HEK293T (cell line): ENCODE measurements around the gene B4GALT5.

Source experiments
- BHLHE40 ChIP-seq: fragments of 450-650 bp; IDR thresholded peaks from 2 replicates; pipeline ENCODE4 v1.6.1; 2016; ENCODE audit warnings: mild to moderate bottlenecking, moderate library complexity, borderline replicate concordance
- CTBP1 ChIP-seq: fragments of 450-650 bp; IDR thresholded peaks from 2 replicates; pipeline ENCODE4 v1.6.1; 2016; ENCODE audit warnings: borderline replicate concordance
- ELF4 ChIP-seq: fragments of 450-650 bp; IDR thresholded peaks from 2 replicates; pipeline ENCODE4 v1.6.1; 2017; ENCODE audit warnings: antibody characterized with exemption
- FOXK2 ChIP-seq: fragments of 450-650 bp; IDR thresholded peaks from 2 replicates; pipeline ENCODE4 v1.6.1; 2016; ENCODE audit warnings: mild to moderate bottlenecking
- FOXM1 ChIP-seq: fragments of 450-650 bp; IDR thresholded peaks from 2 replicates; pipeline ENCODE4 v1.6.1; 2017; ENCODE audit warnings: mild to moderate bottlenecking, borderline replicate concordance
- L3MBTL2 ChIP-seq: fragments of 450-650 bp; conservative IDR thresholded peaks from 2 replicates; pipeline ENCODE4 v1.6.1; 2016; ENCODE audit warnings: mild to moderate bottlenecking
- LEF1 ChIP-seq: fragments of 450-650 bp; IDR thresholded peaks from 2 replicates; pipeline ENCODE4 v1.6.1; 2017; ENCODE audit warnings: mild to moderate bottlenecking, borderline replicate concordance
- NFRKB ChIP-seq: fragments of 450-650 bp; IDR thresholded peaks from 2 replicates; pipeline ENCODE4 v1.6.1; 2016; ENCODE audit warnings: mild to moderate bottlenecking, moderate library complexity
- PKNOX1 ChIP-seq: fragments of 450-650 bp; IDR thresholded peaks from 2 replicates; pipeline ENCODE4 v1.6.1; 2016
- SP1 ChIP-seq: fragments of 450-650 bp; IDR thresholded peaks from 2 replicates; pipeline ENCODE4 v1.6.1; 2017
- SUZ12 ChIP-seq: fragments of 450-650 bp; IDR thresholded peaks from 2 replicates; pipeline ENCODE4 v1.6.1; 2016; ENCODE audit warnings: mild to moderate bottlenecking

- TF ChIP-seq ELF4 (no peak), BHLHE40 (no peak), SP1 (no peak), NFRKB (no peak), FOXM1 (no peak), L3MBTL2 (no peak), FOXK2 (no peak), PKNOX1 (no peak), SUZ12 (no peak), LEF1 (no peak), CTBP1 (no peak)
These were observed 97.3 kb downstream of the B4GALT5 start for GRCh38 chr20:49616154-49617007.
